ENCODE data around the gene MEGF6.

The MEGF6 gene

GRCh38 chr1:3498986-3499385, 112.3 kb downstream of the MEGF6 start:
- no peak overlapping the region for H3K27ac ChIP-seq
- TF ChIP-seq, protein P1, sequence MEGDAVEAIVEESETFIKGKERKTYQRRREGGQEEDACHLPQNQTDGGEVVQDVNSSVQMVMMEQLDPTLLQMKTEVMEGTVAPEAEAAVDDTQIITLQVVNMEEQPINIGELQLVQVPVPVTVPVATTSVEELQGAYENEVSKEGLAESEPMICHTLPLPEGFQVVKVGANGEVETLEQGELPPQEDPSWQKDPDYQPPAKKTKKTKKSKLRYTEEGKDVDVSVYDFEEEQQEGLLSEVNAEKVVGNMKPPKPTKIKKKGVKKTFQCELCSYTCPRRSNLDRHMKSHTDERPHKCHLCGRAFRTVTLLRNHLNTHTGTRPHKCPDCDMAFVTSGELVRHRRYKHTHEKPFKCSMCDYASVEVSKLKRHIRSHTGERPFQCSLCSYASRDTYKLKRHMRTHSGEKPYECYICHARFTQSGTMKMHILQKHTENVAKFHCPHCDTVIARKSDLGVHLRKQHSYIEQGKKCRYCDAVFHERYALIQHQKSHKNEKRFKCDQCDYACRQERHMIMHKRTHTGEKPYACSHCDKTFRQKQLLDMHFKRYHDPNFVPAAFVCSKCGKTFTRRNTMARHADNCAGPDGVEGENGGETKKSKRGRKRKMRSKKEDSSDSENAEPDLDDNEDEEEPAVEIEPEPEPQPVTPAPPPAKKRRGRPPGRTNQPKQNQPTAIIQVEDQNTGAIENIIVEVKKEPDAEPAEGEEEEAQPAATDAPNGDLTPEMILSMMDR (conservative IDR thresholded peaks at IDR 0.05), result no peak

DNA sequence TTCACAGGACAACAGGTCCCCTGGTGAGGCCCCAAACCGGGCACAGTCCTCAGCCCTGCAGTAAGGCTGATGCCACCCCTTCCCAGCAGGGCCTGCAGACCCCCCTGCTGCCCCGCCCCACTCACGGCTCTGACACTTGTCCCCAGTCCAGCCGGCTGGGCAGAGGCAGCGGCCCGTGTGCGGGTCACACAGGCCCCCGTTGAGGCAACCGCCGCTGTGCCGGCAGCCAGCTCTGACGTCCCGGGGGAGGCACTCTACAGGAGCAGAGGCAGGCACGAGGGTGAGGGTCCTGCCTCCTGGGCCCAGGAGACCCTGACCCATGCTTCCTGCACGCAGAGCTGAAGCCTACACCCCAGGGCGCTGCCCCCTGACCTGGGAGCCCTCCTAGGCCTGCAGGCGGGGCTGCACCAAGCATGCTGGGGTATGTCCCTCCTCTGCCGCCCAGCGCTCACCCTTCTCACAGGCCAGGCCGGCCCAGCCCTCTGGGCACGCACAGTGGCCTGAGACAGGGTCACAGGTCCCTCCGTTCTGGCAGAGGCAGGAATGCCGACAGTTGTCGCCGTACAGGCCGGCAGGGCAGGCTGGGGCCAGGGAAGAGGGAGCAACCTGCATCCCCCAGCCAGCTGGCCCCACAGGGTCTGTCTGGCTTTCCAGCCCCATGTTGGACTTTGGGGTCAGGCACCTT, 112.9 kb downstream of the MEGF6 start:
- no peak overlapping the region for H3K27ac ChIP-seq
- TF ChIP-seq, protein P1 (conservative IDR thresholded peaks at IDR 0.05), result no peak

DNA sequence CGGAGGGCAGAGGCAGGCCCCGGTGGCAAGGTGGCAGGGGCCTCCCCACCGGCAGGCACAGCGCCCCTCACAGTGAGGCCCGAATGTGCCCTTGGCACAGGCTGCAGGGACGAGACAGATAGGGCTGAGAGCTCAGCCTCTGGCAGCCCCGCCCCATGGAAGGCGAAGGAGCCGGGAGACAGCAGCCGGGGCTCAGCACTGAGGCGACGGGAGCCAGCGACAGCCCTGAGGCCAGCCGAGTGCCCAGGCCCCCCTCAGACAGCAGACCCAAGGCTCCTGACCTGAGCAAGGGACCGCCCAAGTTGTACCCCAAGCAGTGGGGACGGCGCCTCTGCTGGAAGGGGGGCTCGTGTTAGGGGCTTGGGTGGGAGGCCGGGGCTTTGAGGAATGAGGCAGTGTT, 113.8 kb downstream of the MEGF6 start:
- TF ChIP-seq, protein P1 (conservative IDR thresholded peaks at IDR 0.05), result no peak
- no peak overlapping the region for H3K27ac ChIP-seq

DNA sequence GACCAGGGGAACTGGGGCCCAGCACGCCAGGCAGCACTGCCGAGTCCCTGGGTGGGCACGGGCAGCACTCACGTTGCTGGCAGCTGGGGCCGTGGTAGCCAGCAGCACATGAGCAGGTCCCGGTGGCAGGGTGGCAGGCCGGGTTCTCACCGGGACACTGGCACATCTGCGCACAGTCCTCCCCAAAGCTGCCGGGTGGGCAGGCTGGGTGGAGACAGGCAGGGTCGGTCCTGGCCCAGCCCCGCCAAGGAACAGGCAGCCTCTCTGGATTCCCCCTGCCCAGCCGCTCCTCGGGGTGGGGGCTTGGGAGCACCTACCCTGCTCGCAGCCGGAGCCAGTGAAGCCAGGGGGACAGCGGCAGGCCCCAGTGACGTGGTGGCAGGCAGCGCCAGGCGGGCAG, 114.4 kb downstream of the MEGF6 start:
- H3K27ac ChIP-seq, result no peak overlapping the region
- TF ChIP-seq, protein P1 (conservative IDR thresholded peaks at IDR 0.05), result no peak

- TF ChIP-seq, protein P1 (conservative IDR thresholded peaks at IDR 0.05), result no peak
- H3K27ac ChIP-seq, result no peak overlapping the region
These were observed 115.2 kb downstream of the MEGF6 start for GRCh38 chr1:3495776-3496745.

GRCh38 chr1:3494321-3495308, 116.7 kb downstream of the MEGF6 start:
- H3K27ac ChIP-seq, result no peak overlapping the region
- TF ChIP-seq, protein P1 (conservative IDR thresholded peaks at IDR 0.05), result no peak
